HG03442 (cell line): ENCODE results near the gene TRIM47.

ENCODE experiments used
- ATAC-seq: cut with Tn5 transposase; IDR thresholded peaks from one replicate; pipeline ENCODE4 v1.9.1; 2021; ENCODE audit warnings: mild to moderate bottlenecking, moderate library complexity; ENCODE audit not compliant: unreplicated experiment

The TRIM47 gene

DNA sequence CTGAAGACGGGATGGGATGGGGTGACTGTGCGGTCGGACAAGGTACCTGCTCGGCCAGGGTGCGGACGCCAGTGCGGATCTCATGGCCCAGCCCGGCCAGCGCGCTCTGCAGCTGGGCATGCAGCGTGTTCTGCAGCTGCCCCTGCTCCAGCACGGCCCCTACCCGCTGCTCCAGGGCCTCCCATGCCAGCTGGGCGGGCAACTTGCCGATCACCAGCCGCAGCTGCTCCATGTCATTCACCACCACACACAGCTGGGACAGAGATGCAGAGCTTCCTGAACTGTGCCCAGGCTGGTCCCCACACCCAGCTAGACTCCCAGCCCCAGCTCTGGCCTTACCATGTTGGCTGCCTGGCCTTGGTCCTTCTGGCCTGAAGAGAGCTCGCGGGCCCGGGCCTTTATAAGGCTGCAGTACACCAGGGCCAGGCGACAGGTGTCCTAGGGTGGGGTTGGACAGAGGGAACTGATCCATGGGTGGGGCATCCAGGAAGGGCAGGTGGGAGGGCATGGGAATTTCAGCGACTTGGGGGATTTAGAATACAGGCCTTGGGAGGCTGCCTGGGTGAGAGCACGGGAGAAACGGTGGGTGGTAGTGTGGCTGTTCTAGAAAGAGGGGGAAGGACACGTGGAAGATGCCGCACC, 44.0 kb downstream of the TRIM47 start:
- no peak for ATAC-seq

DNA sequence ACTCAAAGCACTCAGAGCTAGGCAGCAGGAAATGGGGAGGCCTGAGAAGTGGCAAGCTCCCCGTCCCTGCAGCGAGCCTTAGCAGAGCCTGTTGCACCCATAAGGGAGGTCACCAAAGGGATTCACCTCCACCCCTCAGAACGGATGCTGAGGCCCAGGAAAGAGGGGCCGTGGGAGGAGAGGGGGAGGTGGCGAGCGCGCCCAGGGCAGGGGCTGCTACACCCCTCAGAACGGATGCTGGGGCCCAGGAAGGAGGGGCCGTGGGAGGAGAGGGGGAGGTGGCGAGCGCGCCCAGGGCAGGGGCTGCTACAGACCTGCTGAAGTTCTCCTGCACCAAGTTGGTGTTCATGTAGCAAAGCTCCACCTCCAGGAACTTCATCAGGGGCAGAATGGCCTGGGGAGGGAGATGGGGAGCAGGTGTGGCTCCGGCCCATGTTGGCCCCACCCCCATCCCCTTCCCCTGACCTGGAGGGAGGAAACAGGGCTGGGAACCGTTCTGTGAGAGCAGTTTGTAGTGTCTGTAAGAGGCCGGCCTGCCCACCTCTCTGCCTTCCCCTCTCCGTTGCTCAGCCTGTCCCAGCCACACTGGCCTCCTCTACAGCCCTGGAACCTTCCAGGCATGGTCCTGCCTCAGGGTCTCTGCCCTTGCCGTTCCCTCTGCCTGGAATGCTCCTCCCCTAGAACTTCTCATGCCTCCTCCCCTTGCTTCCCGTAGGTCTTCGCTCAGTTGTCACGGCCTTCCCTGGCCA, 45.6 kb downstream of the TRIM47 start:
- ATAC-seq = no peak

DNA sequence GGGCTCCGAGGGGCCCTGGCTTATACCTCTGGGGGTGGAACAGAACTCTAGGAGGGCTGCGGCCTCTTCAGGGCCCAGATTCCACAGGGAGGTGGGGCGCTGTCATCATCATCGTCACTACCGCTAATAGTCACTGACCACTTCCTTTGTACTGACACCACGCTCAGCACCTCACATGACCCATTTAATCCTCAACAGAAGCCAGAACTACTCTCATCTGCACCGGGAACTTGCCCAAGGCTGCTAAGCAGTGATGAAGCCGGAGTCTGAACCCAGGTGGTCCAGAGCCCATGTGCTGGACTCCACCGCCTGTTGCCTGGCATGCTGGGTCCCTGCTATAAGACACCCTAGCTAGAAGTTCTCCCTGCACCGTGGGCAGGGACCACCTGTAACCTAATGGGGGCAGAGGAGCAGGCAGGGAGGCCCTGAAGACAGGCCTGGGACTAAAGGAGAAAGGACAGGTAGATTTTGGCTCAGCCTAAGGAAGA, 46.2 kb downstream of the TRIM47 start:
- ATAC-seq = no peak

DNA sequence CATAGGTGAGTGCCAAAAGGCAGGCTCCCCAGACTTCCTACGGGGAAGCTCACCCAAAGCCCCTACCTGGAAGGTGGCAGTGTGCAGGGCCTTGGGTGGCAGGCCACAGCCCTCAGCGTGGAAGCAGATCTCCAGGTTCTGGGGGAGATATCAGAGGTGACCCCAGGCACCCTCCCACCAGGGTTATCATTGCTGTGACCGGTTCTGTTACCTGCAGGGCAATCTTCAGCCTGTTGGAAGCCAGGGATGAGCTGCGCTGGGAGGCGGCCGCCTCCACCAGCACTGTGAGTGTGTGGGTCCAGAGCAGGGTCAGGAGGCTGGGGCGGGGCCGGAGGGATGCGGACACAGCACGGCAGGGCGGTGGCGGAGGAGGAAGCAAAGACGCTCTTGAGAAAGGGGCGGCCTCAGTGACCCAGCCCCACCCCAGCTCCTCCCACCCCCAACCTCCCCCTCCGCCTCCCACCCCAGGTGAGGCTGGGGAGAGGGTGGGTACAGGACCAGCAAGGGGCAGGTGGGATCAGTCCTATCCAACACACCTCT, 47.3 kb downstream of the TRIM47 start:
- ATAC-seq = no peak

DNA sequence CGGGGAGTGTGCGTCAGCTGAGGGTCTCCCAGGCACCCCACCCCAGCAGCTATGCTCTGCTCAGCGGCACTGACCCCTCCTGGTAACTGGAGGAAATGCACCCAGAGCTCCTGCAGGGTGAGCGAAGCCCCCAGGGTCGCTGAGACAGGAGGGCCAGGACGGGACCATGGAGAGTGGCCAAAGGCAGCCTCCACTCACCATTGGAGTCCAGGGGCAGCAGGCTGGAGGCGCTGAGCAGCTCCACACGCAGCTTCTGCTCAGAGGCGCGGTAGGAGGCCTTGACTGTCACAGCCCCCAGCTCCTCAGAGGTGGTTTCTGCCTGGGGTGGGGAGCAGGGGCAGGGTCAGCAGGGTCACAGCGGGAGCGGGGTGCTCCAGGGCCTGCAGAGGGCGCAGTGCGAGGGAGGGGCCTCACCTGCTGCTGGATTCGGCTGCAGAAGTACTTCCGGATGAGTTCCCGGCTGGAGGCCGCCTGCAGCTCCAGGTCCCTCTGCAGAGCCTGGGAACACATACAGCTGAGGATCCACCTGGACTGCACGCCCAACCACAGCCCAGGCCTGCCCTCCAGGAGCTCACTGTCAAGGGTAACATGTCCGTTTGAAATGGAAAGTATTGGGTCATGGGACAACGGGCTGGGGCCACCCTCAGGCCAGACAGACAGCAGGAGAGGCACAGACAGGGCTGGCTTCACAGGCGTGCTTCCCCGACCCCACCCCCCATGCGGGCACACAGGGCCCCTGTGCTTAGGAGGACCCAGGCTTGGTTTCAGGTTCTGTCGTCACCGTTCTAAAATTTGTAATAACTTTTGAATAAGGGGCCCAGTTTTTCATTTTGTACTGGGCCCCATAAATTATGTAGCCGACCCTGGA, 48.0 kb downstream of the TRIM47 start:
- ATAC-seq = no peak

DNA sequence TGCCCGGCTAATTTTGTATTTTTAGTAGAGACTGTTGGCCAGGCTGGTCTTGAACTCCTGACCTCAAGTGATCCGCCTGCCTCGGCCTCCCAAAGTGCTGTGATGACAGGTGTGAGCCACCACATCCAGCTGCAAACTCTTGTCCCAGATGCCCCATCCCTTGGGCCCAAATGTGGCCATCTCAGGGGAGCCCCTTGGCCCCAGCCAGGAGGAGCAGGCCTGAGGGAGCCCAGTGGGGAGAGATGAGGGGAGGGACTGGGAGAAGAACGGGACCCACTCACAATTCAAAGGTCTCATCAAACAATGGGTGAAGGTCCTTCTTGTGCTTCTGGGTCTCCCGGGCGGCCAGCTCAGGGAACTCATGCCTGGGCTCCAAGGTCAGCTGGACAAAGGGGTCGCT, 48.6 kb downstream of the TRIM47 start:
- no peak for ATAC-seq

DNA sequence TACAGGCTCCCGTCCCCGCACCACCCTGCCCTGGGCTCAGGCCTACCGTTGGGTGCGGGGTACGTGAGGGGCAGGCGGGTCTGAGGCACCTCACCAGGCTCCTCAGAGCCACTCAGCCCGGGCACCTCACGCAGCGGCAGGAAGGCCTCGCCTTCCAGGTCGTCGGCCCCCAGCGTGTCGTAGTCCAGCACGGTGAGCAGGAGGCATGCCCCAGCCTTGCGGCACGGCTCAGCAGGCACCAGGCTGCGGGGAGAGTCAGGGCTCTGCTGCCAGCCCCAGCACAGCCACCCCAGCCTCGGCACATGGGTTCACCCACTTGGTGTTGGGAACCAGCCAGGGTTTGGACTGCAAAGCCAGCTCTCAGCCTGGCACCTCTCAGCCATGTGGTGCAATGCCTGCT, 49.6 kb downstream of the TRIM47 start:
- no peak for ATAC-seq

DNA sequence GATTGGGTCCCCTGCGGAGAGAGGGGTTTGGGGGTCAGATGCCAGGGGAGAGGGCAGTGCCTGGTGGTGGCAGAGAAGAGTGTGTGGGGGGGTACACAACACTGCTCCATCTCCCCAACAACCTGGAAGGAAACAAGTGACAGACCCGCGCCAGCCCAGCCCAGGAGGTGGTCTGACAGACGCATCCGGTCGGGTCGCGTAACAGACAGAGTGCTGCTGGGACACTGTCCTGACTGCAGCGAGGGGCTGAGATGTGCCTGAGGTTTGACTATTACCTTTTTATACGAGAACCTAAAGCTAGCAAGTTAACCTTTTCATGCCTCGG, 50.3 kb downstream of the TRIM47 start:
- no peak for ATAC-seq

DNA sequence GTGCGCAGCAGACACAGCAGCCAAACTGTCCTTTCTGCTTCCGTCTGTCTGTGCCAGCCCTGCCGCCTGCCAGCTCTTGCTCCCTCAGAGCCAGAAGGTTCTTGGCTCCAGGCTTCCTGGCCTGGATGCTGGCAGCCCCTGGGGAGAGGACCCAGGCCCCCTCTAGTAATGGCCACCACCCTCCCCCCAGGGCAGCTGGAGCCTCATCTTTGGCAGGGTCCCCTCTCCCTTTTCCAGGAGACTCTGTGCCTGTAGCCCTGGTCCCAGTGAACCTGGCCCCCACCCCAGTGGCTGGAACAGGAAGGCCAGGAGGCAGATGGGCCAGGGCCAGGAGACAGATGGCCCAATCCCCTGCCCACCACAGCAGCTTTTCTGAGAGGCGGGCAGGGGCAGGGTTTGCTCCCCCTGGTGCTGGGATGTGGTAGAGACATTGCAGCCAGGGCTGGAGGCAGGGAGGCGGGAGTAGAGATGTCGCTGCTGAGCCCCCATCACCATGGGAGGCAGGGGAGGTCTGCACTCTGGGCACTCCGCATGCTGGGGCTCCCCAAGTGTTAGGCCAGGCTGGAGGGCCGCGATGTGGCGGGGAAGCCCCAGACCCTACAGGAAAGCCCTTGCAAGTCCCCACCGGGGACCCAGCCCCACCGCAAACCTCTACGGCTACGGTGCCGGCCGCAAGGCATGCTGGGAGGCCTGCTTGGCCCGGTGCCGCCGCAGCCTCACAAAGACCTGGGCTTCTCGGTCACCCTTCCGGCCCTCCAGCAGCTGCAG, 50.9 kb downstream of the TRIM47 start:
- no peak for ATAC-seq

DNA sequence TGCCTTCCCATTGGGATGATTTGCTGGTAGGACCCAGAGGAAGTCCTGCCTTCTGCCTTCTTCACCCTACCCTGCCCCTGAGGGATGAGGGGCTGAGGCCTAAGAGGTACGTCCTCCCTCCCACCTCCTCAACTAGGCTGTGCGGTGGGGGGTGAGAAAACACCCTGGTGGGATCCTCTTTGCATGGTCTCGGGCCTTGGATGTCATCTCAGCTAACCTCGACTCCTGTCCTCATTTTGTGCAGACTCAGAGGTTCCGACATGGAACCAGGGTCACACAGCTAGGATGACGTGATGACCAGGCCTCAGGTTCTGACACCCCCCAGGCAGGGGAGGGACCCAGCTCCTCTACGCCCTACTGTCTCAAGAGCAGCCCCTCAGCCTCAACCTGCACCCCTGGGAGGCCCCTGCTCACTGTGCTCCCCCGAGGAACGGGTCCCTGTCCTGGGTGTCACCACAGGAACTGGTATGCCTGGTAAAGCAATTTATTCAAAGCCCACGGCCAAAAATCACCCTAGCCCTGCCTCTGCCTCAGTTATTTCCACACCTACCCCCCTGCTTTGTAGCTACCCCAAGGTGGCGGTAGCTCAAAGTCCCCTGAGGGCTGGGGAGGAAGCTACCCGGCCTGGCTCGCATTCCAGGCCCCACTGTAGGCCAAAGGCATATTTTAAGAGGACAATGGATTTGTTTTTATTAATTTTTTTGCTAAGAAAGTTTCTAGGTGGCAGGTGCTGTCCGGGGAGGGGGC, 51.6 kb downstream of the TRIM47 start:
- no peak for ATAC-seq

DNA sequence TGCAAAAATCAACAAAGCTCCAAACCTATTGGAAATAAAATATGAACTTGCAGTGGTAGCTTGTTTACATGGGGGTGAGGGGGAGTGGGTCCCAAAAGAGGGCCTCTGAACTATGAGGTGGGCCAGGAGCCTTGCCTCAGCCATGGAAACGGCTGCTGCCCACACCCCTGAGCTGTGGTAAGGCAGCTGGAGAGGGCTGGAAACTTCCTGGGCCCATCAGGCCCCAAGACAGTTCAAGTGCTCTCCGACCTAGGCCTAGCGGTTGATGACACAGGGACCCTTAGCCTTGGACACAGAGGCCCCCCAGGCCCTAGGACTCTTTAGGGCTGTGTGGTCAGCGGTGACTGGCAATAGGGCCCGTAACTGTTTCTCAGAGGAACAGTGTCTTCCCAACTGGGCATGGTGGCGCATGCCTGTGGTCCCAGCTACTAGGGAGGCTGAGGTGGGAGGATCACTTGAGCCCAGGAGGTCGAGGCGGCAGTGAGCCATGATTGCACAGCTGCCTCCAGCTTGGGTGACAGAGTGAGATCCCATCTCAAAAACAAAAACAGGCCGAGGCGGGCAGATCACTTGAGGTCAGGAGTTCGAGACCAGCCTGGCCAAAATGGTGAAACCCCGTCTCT, 52.5 kb downstream of the TRIM47 start:
- no peak for ATAC-seq

DNA sequence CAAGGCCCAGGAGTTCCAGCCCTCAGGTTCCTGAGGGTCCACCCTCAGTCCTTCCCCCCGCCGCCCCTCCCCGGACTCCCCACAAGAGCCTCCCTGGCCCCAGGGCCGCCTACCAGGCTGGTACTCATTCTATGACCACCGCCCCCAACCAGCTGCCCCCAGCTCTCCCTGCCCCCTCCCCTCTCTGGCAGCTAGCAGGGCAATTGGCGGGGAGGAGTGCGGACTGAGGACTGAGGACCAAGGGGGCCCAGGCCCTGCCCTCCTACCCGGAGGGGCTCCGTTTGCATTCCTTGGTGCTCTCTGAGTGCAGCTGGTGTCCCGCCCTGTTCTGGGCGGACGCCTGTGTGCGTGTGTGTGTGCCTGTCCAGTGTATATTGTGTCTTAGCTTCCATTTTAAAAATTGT, 53.2 kb downstream of the TRIM47 start:
- no peak for ATAC-seq

DNA sequence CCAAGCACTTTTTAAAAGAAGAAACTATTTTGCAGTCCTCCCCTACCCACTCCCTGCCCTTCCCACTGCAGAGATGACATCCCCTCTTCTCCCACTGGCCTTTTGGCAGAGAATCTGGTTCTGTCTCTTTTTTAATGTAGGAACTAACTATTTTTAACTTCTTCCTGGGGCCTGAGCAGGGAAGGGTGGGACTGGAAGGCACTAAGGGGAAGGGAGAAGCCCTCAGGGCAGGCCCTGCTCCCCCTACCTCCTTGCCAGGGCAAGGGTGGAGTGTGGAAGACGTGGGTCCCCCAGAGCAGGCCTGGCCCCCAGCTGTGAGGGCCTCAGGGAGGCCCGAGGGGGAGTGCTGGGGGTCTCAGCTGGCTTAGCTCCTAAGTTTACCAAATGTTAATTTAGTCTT, 53.7 kb downstream of the TRIM47 start:
- no peak for ATAC-seq
